ENCODE data around the gene MTMR4.
"Not testable (repeated sequence)": the region's sequence is repeated elsewhere in the genome, so short reads cannot be mapped to it uniquely, and the experiment has no call there.

MTMR4 gene

DNA sequence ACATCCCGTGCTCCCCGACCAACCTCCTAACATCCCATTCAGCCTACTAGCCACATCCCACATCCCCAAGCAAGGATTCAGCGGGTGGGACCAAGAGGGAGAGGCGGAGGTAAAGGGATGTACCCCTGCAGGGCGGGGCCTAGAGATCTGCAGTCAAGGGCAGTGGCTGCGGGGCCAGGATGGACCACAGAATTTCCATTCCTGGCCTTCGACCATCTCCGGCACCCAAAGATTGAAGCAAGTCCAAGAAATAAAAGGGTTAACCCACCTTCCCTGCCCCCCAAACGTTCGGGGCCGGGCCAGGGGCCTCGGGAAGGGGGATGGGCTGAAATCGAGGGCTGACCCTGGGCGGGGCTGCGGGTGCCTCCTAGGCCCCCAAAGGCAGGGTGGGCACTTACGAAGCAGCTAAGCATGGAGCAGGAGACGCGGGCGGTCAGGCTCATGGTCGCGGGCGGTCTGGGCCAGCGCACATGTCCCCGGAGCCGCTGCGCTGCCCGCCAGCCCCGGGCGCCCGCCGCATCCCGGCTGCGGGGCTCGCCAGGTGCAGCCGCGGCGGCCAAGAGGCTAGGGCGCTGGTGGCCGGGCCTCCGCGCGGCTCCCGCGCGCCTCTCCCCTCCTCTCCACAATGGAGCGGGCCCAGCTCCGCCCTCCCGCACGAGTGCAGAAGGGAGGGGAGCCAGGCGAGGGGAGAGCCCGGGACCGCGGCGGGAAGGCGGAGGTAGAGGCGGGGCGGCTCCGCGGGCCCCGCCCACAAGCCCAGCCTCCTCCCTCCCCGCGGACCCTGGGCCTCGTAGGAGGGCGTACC is at the start of gene MTMR4:
Gene MTMR4 (minus strand): TSS at position 674 of the 805 bp plus-strand sequence. CDS start 231 bp downstream, at position 443.
- TF ChIP-seq, protein P1, sequence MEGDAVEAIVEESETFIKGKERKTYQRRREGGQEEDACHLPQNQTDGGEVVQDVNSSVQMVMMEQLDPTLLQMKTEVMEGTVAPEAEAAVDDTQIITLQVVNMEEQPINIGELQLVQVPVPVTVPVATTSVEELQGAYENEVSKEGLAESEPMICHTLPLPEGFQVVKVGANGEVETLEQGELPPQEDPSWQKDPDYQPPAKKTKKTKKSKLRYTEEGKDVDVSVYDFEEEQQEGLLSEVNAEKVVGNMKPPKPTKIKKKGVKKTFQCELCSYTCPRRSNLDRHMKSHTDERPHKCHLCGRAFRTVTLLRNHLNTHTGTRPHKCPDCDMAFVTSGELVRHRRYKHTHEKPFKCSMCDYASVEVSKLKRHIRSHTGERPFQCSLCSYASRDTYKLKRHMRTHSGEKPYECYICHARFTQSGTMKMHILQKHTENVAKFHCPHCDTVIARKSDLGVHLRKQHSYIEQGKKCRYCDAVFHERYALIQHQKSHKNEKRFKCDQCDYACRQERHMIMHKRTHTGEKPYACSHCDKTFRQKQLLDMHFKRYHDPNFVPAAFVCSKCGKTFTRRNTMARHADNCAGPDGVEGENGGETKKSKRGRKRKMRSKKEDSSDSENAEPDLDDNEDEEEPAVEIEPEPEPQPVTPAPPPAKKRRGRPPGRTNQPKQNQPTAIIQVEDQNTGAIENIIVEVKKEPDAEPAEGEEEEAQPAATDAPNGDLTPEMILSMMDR (IDR thresholded peaks at IDR 0.05; ENCODE audit: control insufficient read depth, extremely low read depth, insufficient read depth), result no peak
- peak within 1 kb of the TSS; percentile 86 for H3K4me3 ChIP-seq (ENCODE audit: low read depth, low read length)

DNA sequence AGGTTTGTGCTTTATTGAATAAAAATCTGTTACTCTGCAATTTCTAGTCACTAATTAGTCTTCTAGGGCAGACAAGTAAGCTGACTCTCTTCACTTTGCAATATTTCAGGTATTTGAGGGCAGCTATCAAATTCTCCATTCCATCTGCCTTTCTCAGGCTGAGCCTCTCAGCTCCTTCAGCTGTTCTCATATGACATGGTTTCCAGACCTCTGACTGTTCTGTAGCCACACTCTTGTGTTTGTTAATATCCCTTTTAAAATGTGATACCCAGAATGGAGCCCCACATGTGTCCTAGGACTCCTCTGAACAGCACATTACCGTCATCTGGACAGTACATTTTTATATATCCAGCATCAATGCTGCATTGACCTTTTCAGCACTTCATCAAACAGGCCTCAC is 46.1 kb upstream of the MTMR4 start:
- TF ChIP-seq, protein P1 (IDR thresholded peaks at IDR 0.05; ENCODE audit: control insufficient read depth, extremely low read depth, insufficient read depth), result no peak
- no peak for DNase-seq (ENCODE audit: low read depth)
- no peak overlapping the region for H3K4me3 ChIP-seq (ENCODE audit: low read depth, low read length)

More for the DNA sequence above, at the start of gene MTMR4:
- DNase-seq (ENCODE audit: low read depth), result peak; percentile 28

DNA sequence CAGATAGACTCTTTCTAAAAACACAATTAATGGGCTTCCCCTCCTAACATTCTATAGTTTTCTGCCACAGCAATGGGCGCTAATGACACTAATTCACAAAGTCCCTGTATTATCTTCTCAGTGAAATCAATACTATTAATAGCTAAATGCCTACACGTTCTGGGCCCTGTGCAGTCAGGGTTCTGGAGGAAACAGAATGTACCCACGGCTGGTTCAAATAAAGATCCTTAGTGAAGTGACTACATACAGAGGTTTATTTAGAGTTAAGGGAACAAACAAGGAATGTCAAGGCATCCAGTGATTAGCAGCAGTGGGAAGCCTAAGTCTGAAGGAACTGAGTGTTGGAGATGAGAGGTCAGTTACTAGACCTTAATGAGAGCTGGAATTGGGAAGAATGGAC is 43.5 kb upstream of the MTMR4 start:
- no peak overlapping the region for H3K4me3 ChIP-seq (ENCODE audit: low read depth, low read length)
- no peak for DNase-seq (ENCODE audit: low read depth)
- TF ChIP-seq, protein P1 (IDR thresholded peaks at IDR 0.05; ENCODE audit: control insufficient read depth, extremely low read depth, insufficient read depth), result no peak

DNA sequence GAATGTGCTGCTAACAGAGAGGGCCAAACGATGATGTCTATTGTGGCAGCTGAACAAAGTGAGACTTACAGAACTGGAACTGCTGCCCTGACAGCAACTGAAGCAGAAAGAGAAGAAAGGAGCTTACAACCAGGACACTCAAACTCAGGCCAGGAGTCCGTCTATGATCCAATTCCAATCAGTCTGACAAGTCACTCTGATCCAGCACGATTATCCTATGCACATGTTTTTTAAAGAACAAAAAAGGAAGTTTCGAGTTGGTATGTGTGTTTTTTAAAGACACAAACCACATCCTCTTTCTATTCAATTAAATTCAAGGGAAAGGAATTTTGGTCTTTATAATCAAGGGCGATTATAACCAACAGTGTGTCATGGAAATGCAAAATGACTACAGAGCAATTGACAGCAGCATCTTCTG is 42.4 kb upstream of the MTMR4 start:
- no peak for DNase-seq (ENCODE audit: low read depth)
- H3K4me3 ChIP-seq (ENCODE audit: low read depth, low read length), result no peak overlapping the region
- TF ChIP-seq, protein P1 (IDR thresholded peaks at IDR 0.05; ENCODE audit: control insufficient read depth, extremely low read depth, insufficient read depth), result no peak

DNA sequence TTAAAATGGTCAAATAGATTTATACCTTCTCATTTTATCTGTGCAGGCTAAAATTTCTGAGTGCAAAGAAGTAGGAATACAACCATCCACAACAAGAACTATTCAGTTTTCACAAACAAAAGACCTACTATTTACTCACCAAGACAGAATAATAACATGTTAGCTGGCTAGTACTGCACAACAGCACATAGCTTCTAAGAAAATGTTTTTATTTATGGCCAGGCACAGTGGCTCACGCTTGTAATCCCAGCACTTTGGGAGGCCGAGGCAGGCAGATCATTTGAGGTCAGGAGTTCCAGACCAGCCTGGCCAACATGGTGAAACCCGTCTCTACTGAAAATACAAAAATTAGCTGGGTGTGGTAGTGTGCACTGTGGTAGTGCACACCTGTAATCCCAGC is 40.7 kb upstream of the MTMR4 start:
- H3K4me3 ChIP-seq (ENCODE audit: low read depth, low read length); DNase-seq (ENCODE audit: low read depth): not testable (repeated sequence)

DNA sequence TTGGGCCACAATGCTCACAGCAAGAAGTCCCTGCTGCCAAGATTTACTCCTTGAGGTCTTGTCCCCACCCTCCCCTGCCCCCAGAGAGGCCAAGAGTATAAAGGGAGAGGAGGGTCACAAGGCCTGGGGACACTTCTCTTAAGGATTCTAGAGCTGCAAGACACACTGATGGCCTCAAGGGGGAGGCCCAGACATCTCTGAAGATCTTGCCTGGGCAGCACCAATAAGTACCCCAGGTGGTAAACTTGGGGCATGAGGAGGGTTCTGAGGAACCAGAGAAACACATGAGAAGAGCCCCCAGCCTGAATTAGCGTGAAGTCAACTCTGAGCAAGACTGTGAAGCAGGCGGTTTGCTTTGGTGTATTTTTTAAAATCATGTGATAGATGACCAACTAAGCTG is 26.8 kb upstream of the MTMR4 start:
- H3K4me3 ChIP-seq (ENCODE audit: low read depth, low read length), result no peak overlapping the region
- TF ChIP-seq, protein P1 (IDR thresholded peaks at IDR 0.05; ENCODE audit: control insufficient read depth, extremely low read depth, insufficient read depth), result peak; percentile 18; the same call in 1 of the 2 replicates
- no peak for DNase-seq (ENCODE audit: low read depth)

DNA sequence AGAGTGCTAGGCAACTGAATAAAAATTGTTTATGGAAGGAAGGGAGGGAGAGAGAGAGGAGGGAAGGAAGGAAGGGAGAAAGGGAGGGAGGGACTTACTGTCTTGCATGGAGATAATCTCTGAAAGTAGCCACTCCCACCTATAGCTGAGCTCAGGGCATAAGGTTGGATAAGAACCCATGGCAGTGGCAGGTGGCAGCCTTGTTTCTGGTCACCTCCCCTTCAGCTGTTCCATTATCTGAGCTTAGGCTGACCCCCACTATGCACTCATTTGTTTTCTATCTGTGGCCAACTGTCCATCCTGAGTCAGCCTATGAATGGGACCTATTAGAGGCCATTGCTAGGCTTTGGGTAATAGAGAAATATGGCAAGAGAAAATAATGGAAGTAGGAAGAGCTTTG is 25.3 kb upstream of the MTMR4 start:
- DNase-seq (ENCODE audit: low read depth), result no peak
- TF ChIP-seq, protein P1 (IDR thresholded peaks at IDR 0.05; ENCODE audit: control insufficient read depth, extremely low read depth, insufficient read depth), result no peak
- H3K4me3 ChIP-seq (ENCODE audit: low read depth, low read length), result no peak overlapping the region

Measured in LNCaP clone FGC (cell line).